Esophagus muscularis mucosa (tissue), 4 donors: ENCODE data around the gene ALG8. TPM values are rescaled to one million over a fixed set of nuclear protein-coding genes. Genes with fewer than 3 reads are reported as not detected.

Experiments
- DNase-seq: peaks from one replicate; pipeline ENCODE4 v3.0.0-alpha.2; 2017; ENCODE audit errors: extremely low spot score
- H3K27ac ChIP-seq, 4 donors: fragments of 200-600 bp; sonication (generic); replicated peaks in 1 of 4; 1 replicate in 3 of 4; 2 replicates in 1 of 4; pipeline ENCODE4 v1.5.1; 2016 to 2019; ENCODE audit warnings: mild to moderate bottlenecking in 1 of 4
- H3K27me3 ChIP-seq, 4 donors: fragments of 200-600 bp; sonication (generic); one replicate each; pipeline versions ENCODE4 v1.5.1 to v1.6.0; 2016 to 2019
- H3K36me3 ChIP-seq, 4 donors: fragments of 200-600 bp; sonication (generic); one replicate each; pipeline ENCODE4 v1.5.1; 2016 to 2019
- H3K4me1 ChIP-seq, 4 donors: fragments of 200-600 bp; sonication (generic); one replicate each; pipeline ENCODE4 v1.5.1; 2016 to 2019
- H3K4me3 ChIP-seq, 4 donors: fragments of 200-600 bp; sonication (generic); 1 replicate in 2 of 4; 2 replicates in 2 of 4; pipeline ENCODE4 v1.5.1; 2016 to 2019; ENCODE audit warnings: mild to moderate bottlenecking in 4 of 4, moderate library complexity in 1 of 4
- H3K9me3 ChIP-seq, 4 donors: fragments of 200-600 bp; sonication (generic); 1 replicate in 3 of 4; 2 replicates in 1 of 4; pipeline ENCODE4 v1.5.1; 2016 to 2019
- EP300 ChIP-seq: sonication (generic); formaldehyde crosslinking; IDR thresholded peaks from one replicate; pipeline ENCODE4 v1.6.1; 2017; ENCODE audit warnings: antibody characterized with exemption
- POLR2A ChIP-seq: fragments of 450-650 bp; IDR thresholded peaks from one replicate; pipeline ENCODE4 v1.6.1; 2017; ENCODE audit warnings: antibody characterized with exemption, moderate library complexity, mild to moderate bottlenecking, low read depth
- POLR2AphosphoS5 ChIP-seq, 2 donors: sonication (generic); formaldehyde crosslinking; IDR thresholded peaks; one replicate each; pipeline ENCODE4 v1.6.1; 2017; ENCODE audit warnings: antibody characterized with exemption in 2 of 2
- WGBS: methylation state at CpG from one replicate; pipeline ENCODE4 v1.1.5; 2018; 5-methylcytosine and 5-hydroxymethylcytosine counted together
- intact Hi-C: fragments of 100-400 bp; cut with DNase I; formaldehyde crosslinking; loops from one replicate; pipeline ENCODE4 v1.15.1; 2023
- total RNA-seq, 4 donors: library from RNA; depleted of rRNA; stranded (reverse); fragments of >200 nt; gene quantifications; one replicate each; pipeline versions ENCODE4 v1.1.0 to v1.2.1, GENCODE V29; 2016
- TF ChIP-seq, protein P1 (sequence below), 3 experiments: fragments of 200-600 bp in 2 of 3; fragments of 450-650 bp in 1 of 3; sonication (generic) in 2 of 3; IDR thresholded peaks; one replicate each; pipeline ENCODE4 v1.5.1; 2017 to 2019; ENCODE audit warnings: antibody characterized with exemption in 3 of 3, mild to moderate bottlenecking in 2 of 3, moderate library complexity in 1 of 3

The ALG8 gene
- total RNA-seq, 4 donors from 2014 or later: 11.2 to 21.6 (median 15.7) TPM

GRCh38 chr11:78171951-78172350, 32.5 kb upstream of the ALG8 start:
- peaks cover 31 to 55% (median 43%) of the 10 kb centered on the region in 4 donors for H3K4me1 ChIP-seq
- WGBS: 93% methylated on average over 6 of the region's 6 CpGs
- intact Hi-C loops: no loop called here
- H3K27ac ChIP-seq: no peak overlapping the region
- no peak for DNase-seq
- no peak overlapping the region for H3K4me3 ChIP-seq
- H3K36me3 ChIP-seq: peaks cover 9 to 40% (median 23%) of the 10 kb centered on the region in 4 donors
- H3K27me3 ChIP-seq: no peaks in the 10 kb centered on the region
- TF ChIP-seq EP300 (no peak), POLR2AphosphoS5 (IDR thresholded peaks at IDR 0.05) (no peak), POLR2A (no peak)
- TF ChIP-seq, protein P1, sequence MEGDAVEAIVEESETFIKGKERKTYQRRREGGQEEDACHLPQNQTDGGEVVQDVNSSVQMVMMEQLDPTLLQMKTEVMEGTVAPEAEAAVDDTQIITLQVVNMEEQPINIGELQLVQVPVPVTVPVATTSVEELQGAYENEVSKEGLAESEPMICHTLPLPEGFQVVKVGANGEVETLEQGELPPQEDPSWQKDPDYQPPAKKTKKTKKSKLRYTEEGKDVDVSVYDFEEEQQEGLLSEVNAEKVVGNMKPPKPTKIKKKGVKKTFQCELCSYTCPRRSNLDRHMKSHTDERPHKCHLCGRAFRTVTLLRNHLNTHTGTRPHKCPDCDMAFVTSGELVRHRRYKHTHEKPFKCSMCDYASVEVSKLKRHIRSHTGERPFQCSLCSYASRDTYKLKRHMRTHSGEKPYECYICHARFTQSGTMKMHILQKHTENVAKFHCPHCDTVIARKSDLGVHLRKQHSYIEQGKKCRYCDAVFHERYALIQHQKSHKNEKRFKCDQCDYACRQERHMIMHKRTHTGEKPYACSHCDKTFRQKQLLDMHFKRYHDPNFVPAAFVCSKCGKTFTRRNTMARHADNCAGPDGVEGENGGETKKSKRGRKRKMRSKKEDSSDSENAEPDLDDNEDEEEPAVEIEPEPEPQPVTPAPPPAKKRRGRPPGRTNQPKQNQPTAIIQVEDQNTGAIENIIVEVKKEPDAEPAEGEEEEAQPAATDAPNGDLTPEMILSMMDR (IDR thresholded peaks at IDR 0.05): no peak
- no peaks in the 10 kb centered on the region for H3K9me3 ChIP-seq

DNA sequence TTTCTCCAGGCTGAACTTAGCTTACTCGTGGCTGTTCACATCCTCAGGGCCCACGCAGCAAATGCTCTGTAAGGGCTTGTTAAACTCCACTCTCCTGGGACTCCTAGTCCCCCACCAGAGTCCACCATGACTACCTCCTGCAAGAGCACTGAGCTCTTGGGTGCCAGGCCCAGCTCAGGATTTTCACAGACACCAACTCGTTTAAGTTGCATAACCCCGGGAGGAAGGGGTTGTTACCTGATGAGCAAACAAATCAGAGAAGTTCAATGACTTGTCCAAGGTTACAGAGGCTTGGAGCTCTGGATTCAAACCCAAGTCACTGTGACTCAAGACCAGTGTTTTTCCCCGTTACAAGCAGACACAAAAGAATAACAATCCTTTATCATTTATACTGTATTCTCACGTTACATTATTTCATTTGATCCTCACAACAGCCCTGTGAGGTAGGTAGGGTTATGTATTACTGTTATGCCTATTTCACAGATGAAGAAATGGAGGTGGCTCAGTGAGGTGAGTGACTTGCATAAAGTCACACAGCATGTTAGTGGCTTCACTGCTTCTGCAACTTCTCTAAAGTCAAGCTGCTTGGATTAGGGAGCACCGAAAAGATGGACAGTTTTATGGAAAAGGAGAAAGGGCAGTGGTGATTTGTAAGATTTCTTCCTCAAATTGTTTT, 31.6 kb upstream of the ALG8 start:
- H3K36me3 ChIP-seq: peaks cover 9 to 31% (median 20%) of the 10 kb centered on the region in 4 donors
- no peaks in the 10 kb centered on the region for H3K9me3 ChIP-seq
- intact Hi-C loops: no loop called here
- DNase-seq: no peak
- H3K27me3 ChIP-seq: no peaks in the 10 kb centered on the region
- H3K4me1 ChIP-seq: peaks cover 33 to 64% (median 46%) of the 10 kb centered on the region in 4 donors
- TF ChIP-seq, protein P1 (IDR thresholded peaks at IDR 0.05): no peak
- no peak for TF ChIP-seq POLR2A
- TF ChIP-seq EP300: no peak
- no peak for TF ChIP-seq POLR2AphosphoS5 (IDR thresholded peaks at IDR 0.05)
- H3K27ac ChIP-seq: peak overlapping the region in 2 of 4 donors; percentile 76 to 79
- WGBS: 84% methylated on average over 7 of the region's 7 CpGs
- H3K4me3 ChIP-seq: no peak overlapping the region

DNA sequence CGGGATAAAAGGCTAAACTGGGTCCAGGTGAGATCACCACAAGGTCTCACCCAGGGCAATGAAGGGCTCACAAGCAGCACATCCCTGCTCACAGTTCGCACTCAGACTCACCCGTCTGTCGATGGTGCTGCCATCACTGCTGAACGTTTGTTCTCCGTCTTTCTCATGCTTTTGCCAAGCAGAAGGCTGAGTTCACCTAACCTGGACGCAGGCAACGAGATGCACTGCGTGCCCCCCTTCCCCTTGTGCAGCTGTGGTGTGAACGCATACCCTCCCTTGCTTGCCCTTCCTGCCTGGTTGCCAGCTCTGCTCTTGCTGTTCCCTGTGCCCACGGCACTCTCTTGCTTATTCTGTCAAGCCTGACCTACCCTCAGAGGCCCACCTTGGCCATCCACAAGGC, 31.0 kb upstream of the ALG8 start:
- DNase-seq: no peak
- H3K27ac ChIP-seq: peak overlapping the region in 3 of 4 donors; percentile 76 to 79 (median 77)
- H3K27me3 ChIP-seq: no peaks in the 10 kb centered on the region
- 100% methylated on average over 7 of the region's 11 CpGs for WGBS
- TF ChIP-seq POLR2AphosphoS5 (IDR thresholded peaks at IDR 0.05): no peak
- TF ChIP-seq, protein P1 (IDR thresholded peaks at IDR 0.05): no peak
- no peak for TF ChIP-seq POLR2A
- no peak for TF ChIP-seq EP300
- no peaks in the 10 kb centered on the region for H3K9me3 ChIP-seq
- no peak overlapping the region for H3K4me3 ChIP-seq
- intact Hi-C loops: no loop called here
- H3K4me1 ChIP-seq: peaks cover 33 to 65% (median 46%) of the 10 kb centered on the region in 4 donors
- peaks cover 9 to 30% (median 20%) of the 10 kb centered on the region in 4 donors for H3K36me3 ChIP-seq

DNA sequence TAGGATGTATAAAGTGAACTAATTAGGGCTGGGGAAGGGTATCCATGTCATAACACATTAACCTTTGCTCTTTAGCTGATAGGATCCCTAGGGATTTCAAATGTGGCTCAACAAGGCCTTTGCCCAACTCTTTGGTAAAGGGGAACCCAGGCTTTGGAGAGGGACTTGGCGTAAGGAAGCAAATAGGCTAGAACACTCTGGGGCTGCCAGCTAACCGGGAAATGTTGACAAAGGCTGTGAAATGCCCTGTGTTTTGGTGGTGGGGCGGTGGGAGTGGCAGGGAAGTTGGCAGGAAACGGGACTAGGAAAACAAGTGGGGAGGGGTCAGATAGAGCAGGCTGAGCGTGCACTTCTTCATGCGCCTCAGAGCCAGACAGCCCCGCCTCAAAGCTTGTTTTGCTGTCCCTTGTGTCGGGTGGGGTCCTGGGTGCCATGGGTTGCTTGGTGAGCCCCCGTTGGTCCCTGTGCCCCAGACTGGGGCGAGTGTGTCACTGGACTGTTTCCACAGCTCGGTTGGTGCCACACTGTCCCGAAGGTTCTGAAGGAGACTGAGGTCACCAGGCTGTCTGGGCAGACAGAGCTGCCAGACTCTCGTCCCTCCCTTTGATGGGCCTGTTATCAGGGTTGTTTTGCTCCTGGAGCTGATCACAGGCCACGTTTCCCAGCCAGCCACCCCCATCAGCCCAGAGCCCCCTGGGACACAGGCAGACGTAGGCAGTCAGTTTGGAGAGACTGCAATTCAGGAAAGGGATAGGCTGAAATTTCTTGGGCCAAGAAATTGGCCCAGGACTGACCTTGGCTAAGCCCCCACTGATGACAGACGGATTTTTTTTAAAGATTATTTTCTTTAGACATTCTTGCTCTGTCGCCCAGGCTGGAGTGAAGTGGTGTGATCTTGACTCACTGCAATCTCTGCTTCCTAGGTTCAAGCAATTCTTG, 29.4 kb upstream of the ALG8 start:
- no peaks in the 10 kb centered on the region for H3K9me3 ChIP-seq
- peak overlapping the region; percentile 70 to 79 (median 76) for H3K27ac ChIP-seq
- H3K27me3 ChIP-seq: no peaks in the 10 kb centered on the region
- peak; percentile 93 for DNase-seq
- H3K36me3 ChIP-seq: peaks cover 6 to 24% (median 14%) of the 10 kb centered on the region in 4 donors
- 56% methylated on average over 14 of the region's 17 CpGs for WGBS
- peak overlapping the region in 1 of 4 donors; percentile 21 for H3K4me3 ChIP-seq
- H3K4me1 ChIP-seq: peaks cover 37 to 67% (median 47%) of the 10 kb centered on the region in 4 donors
- TF ChIP-seq POLR2A (no peak), POLR2AphosphoS5 (IDR thresholded peaks at IDR 0.05) (peak; percentile 63 to 70), EP300 (no peak)
- TF ChIP-seq, protein P1 (IDR thresholded peaks at IDR 0.05): no peak
- intact Hi-C loops: no loop called here
